RWPE2 (cell line): ENCODE measurements around the gene LPO.
A peak's percentile ranks its signal among the peaks of the same experiment; 100 is the strongest.

Experiments used
- ATAC-seq: fragments of 200-7000 bp; cut with Tn5 transposase; 3 replicates; pipeline ENCODE4 v1.9.1; 2021; ENCODE audit warnings: low read depth
- DNase-seq: peaks from one replicate; pipeline ENCODE4 v3.0.0-alpha.2; 2020; ENCODE audit warnings: low spot score
- H3K27ac ChIP-seq: fragments of 450-650 bp; 2 replicates; pipeline ENCODE4 v1.5.1; 2017; ENCODE audit warnings: mild to moderate bottlenecking; ENCODE audit not compliant: poor library complexity, severe bottlenecking
- H3K27me3 ChIP-seq: fragments of 250-450 bp; sonication (Bioruptor Pico); 2 replicates; pipeline ENCODE4 v1.5.1; 2021; ENCODE audit warnings: mild to moderate bottlenecking, moderate library complexity; ENCODE audit not compliant: insufficient read depth, poor library complexity, severe bottlenecking
- H3K36me3 ChIP-seq: fragments of 250-450 bp; sonication (Bioruptor Pico); 2 replicates; pipeline ENCODE4 v1.5.1; 2020; ENCODE audit warnings: low read depth, mild to moderate bottlenecking, moderate library complexity
- H3K4me1 ChIP-seq: fragments of 250-450 bp; sonication (Bioruptor Pico); 2 replicates; pipeline ENCODE4 v1.5.1; 2021; ENCODE audit warnings: mild to moderate bottlenecking, moderate library complexity; ENCODE audit not compliant: insufficient read depth, poor library complexity, severe bottlenecking
- H3K4me3 ChIP-seq: fragments of 250-450 bp; sonication (Bioruptor Pico); 2 replicates; pipeline ENCODE4 v1.5.1; 2021; ENCODE audit warnings: mild to moderate bottlenecking, moderate library complexity; ENCODE audit not compliant: severe bottlenecking
- H3K9me3 ChIP-seq: fragments of 250-450 bp; sonication (Bioruptor Pico); 2 replicates; pipeline ENCODE4 v1.5.1; 2021; ENCODE audit warnings: mild to moderate bottlenecking, moderate library complexity; ENCODE audit not compliant: severe bottlenecking
- TF ChIP-seq, protein P1 (sequence below): fragments of 450-650 bp; IDR thresholded peaks from one replicate; pipeline ENCODE4 v1.5.1; 2017; ENCODE audit warnings: mild to moderate bottlenecking, moderate library complexity; ENCODE audit not compliant: poor library complexity, severe bottlenecking

The LPO gene

DNA sequence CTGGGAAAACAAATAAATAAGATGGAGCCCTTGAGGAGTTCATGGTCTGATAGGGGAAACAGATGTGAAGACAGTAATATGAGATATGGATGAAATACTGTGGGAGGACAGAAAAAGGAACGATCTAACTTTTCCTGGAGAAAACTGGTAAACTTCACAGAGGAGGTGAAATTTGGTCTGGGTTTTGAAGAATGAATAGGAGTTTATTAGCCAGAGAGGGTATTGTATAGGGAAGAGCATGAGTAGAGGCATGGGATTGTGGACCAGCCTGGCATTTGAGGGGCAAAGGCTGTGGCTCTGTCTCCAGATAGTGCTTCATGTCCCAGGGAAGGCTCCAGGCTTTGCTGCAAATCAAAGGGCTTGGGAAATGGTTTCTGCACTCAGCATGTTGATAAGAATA, 1.6 kb downstream of the LPO start:
- Histone ChIP-seq H3K36me3 (no peaks in the 10 kb centered on the region), H3K4me1 (no peaks in the 10 kb centered on the region), H3K4me3 (no peak overlapping the region), H3K27me3 (peaks cover 18% of the 10 kb centered on the region), H3K9me3 (no peaks in the 10 kb centered on the region), H3K27ac (no peak overlapping the region)
- ATAC-seq (no peak), DNase-seq (no peak)
- TF ChIP-seq, protein P1, sequence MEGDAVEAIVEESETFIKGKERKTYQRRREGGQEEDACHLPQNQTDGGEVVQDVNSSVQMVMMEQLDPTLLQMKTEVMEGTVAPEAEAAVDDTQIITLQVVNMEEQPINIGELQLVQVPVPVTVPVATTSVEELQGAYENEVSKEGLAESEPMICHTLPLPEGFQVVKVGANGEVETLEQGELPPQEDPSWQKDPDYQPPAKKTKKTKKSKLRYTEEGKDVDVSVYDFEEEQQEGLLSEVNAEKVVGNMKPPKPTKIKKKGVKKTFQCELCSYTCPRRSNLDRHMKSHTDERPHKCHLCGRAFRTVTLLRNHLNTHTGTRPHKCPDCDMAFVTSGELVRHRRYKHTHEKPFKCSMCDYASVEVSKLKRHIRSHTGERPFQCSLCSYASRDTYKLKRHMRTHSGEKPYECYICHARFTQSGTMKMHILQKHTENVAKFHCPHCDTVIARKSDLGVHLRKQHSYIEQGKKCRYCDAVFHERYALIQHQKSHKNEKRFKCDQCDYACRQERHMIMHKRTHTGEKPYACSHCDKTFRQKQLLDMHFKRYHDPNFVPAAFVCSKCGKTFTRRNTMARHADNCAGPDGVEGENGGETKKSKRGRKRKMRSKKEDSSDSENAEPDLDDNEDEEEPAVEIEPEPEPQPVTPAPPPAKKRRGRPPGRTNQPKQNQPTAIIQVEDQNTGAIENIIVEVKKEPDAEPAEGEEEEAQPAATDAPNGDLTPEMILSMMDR, result no peak

DNA sequence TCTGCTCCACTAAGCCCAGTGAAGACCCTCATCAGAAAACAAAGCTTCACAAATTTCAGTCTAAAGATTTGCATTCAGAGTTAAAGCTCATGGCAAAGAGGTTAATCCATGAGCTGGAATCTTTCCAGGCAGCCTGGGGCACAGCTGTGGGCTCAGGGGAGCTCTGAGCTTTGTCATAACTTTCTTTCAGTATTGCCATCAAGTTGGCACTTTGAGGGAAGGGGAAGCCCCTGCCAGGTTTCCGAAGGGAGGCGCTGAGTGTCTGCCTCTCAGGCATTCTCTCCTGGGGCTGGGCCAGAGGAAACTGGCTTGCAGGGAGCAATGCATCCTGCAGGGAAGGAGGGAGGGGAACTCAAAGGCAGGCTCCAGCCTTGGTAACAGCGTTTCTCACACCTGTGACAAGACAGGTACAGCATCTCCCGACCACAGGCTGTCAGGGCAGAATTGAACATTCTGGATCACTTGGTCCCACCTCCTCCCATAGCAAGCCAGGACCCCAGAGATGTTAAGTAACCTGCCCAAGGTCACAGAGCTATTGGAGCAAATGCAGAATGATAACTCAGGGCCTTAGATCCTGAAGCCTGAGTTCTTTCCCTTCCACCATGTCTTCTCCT, 3.9 kb downstream of the LPO start:
- no peaks in the 10 kb centered on the region for H3K4me1 ChIP-seq
- ATAC-seq (peak; percentile 53), DNase-seq (no peak)
- peaks cover 18% of the 10 kb centered on the region for H3K27me3 ChIP-seq
- no peaks in the 10 kb centered on the region for H3K9me3 ChIP-seq
- TF ChIP-seq, protein P1, result no peak
- no peak overlapping the region for H3K27ac ChIP-seq
- no peak overlapping the region for H3K4me3 ChIP-seq
- no peaks in the 10 kb centered on the region for H3K36me3 ChIP-seq

DNA sequence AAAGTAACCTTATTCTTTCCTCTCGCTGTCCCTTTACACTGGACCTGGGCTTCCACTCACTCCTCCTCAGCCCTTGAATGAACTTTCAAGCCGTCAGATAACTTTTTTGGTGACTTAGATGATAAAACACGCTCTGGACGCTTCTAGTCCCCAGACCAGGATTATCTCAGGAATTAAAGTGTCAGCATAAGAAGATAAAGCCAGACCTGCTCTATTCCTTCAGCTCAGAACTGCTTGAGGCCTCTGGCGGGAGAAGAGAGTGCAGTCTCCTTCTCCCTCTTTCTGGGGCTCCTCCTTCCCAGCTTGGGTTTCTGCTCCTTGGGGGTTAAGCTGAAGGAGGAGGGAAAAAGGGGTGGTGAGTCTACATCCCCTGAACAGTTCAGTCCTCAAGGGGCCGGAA, 6.6 kb downstream of the LPO start:
- Histone ChIP-seq H3K36me3 (no peaks in the 10 kb centered on the region), H3K27me3 (peaks cover 17% of the 10 kb centered on the region)

DNA sequence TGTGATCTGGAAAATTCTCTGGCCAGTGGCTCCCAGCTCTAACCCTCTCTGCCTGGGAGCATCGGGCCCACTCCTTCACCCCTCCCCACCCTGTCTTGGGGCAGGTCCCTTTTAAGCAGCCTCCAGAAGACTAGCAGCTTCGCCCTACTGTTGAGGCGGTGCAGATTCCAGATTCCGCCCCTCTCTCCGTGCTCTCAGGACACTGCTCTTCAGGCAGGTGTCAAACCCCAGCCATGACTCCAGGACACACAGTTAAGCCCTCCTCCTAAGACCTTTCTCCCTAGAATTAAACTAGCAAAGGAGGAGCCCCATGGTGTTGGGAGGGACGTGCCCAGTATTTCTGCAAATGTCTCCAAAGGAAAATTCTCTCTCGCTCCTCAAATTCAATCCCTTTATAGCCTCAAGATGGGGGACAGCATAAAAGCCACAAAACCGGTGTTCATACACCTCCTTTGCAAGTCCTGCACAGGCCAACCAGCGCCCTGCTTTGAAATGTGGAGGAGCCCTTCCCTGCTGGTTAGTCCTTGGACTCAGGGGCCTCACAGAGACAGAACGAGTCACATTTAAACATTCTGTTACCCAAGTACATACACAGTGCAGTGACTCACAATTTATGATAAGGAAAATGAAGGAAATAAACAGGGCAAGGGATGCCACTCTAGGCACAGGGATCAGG, 7.2 kb downstream of the LPO start:
- ATAC-seq (no peak), DNase-seq (no peak)
- Histone ChIP-seq H3K27ac (no peak overlapping the region), H3K4me1 (no peaks in the 10 kb centered on the region), H3K9me3 (no peaks in the 10 kb centered on the region), H3K36me3 (no peaks in the 10 kb centered on the region), H3K27me3 (peaks cover 17% of the 10 kb centered on the region), H3K4me3 (no peak overlapping the region)
- TF ChIP-seq, protein P1, result no peak

More for the DNA sequence above, 6.6 kb downstream of the LPO start:
- Histone ChIP-seq H3K4me3 (no peak overlapping the region), H3K4me1 (no peaks in the 10 kb centered on the region), H3K9me3 (no peaks in the 10 kb centered on the region), H3K27ac (no peak overlapping the region)
- DNase-seq (no peak), ATAC-seq (no peak)
- TF ChIP-seq, protein P1, result no peak

DNA sequence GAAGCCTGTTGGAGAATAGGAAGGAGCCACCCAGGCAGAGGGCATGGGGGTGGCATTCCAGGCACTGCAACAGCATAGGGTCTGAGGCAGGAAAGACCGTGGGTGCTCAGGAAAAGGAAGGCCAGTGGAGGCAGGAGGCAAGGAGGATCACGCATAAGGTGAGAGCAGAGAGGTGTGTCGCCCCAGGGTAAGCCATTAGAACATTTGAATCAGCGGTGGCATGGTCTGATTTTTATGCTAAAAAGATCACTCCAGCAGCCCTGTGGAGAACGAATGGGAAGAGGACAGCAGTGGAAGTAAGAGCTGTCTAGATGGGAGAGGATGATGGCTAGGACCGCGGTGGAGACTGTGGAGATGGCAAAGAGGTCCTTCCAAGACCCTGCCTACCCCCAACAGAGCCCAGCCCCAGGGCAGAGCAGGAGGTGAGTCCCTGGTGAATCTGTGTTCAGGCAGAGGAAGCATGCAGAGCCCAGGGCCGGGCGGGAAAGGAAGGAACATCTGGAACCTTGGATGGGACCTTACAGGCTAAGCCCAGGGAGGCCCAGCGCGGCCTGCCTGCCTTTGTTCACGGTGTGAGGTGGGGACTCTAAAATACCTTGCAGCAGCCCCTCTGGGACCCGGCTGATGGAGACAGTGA, 7.8 kb downstream of the LPO start:
- Histone ChIP-seq H3K9me3 (no peaks in the 10 kb centered on the region), H3K27ac (no peak overlapping the region), H3K4me3 (no peak overlapping the region), H3K36me3 (no peaks in the 10 kb centered on the region), H3K27me3 (peaks cover 17% of the 10 kb centered on the region), H3K4me1 (no peaks in the 10 kb centered on the region)
- DNase-seq (no peak), ATAC-seq (no peak)
- TF ChIP-seq, protein P1, result no peak
